ENCODE measurements around the gene R3HCC1L.
"Not testable (repeated sequence)": the region's sequence is repeated elsewhere in the genome, so short reads cannot be mapped to it uniquely, and the experiment has no call there.

R3HCC1L gene

GRCh38 chr10:98131619-98132018 lies 2.8 kb upstream of the R3HCC1L start:
- DNase-seq (ENCODE audit: low read depth in 2 of 2) = no peak

GRCh38 chr10:98133075-98133752 lies 1.2 kb upstream of the R3HCC1L start:
- not testable (repeated sequence) for DNase-seq (ENCODE audit: low read depth in 2 of 2)

GRCh38 chr10:98134117-98134430 lies 383 bp upstream of the R3HCC1L start:
- no peak for DNase-seq (ENCODE audit: low read depth in 2 of 2)

GRCh38 chr10:98135222-98135899 lies 904 bp downstream of the R3HCC1L start:
- DNase-seq (ENCODE audit: low read depth in 2 of 2) = no peak

- not testable (repeated sequence) for DNase-seq (ENCODE audit: low read depth in 2 of 2)
Measured at GRCh38 chr10:98136775-98137174, 2.3 kb downstream of the R3HCC1L start.

- DNase-seq (ENCODE audit: low read depth in 2 of 2) = no peak
Measured at GRCh38 chr10:98138031-98138430, 3.6 kb downstream of the R3HCC1L start.

- DNase-seq (ENCODE audit: low read depth in 2 of 2) = no peak
Measured at GRCh38 chr10:98139431-98139830, 5.0 kb downstream of the R3HCC1L start.

GRCh38 chr10:98141484-98142073 lies 7.1 kb downstream of the R3HCC1L start:
- DNase-seq (ENCODE audit: low read depth in 2 of 2) = no peak

- DNase-seq (ENCODE audit: low read depth in 2 of 2) = no peak
Measured at GRCh38 chr10:98144985-98145384, 10.5 kb downstream of the R3HCC1L start.

- no peak for DNase-seq (ENCODE audit: low read depth in 2 of 2)
Measured at GRCh38 chr10:98149858-98150257, 15.4 kb downstream of the R3HCC1L start.

GRCh38 chr10:98150544-98150943 lies 16.1 kb downstream of the R3HCC1L start:
- no peak for DNase-seq (ENCODE audit: low read depth in 2 of 2)

GRCh38 chr10:98152778-98153177 lies 18.3 kb downstream of the R3HCC1L start:
- not testable (repeated sequence) for DNase-seq (ENCODE audit: low read depth in 2 of 2)

- DNase-seq (ENCODE audit: low read depth in 2 of 2) = not testable (repeated sequence)
Measured at GRCh38 chr10:98153213-98153958, 18.9 kb downstream of the R3HCC1L start.

GRCh38 chr10:98154076-98154475 lies 19.6 kb downstream of the R3HCC1L start:
- no peak for DNase-seq (ENCODE audit: low read depth in 2 of 2)

GRCh38 chr10:98158576-98158975 lies 24.1 kb downstream of the R3HCC1L start:
- no peak for DNase-seq (ENCODE audit: low read depth in 2 of 2)

- no peak for DNase-seq (ENCODE audit: low read depth in 2 of 2)
Measured at GRCh38 chr10:98163941-98164340, 29.5 kb downstream of the R3HCC1L start.

GRCh38 chr10:98167191-98167590 lies 32.7 kb downstream of the R3HCC1L start:
- no peak for DNase-seq (ENCODE audit: low read depth in 2 of 2)

GRCh38 chr10:98168147-98168546 lies 33.7 kb downstream of the R3HCC1L start:
- no peak for DNase-seq (ENCODE audit: low read depth in 2 of 2)

- DNase-seq (ENCODE audit: low read depth in 2 of 2) = no peak
Measured at GRCh38 chr10:98168766-98169165, 34.3 kb downstream of the R3HCC1L start.

- no peak for DNase-seq (ENCODE audit: low read depth in 2 of 2)
Measured at GRCh38 chr10:98169379-98169778, 34.9 kb downstream of the R3HCC1L start.

GRCh38 chr10:98170249-98171117 lies 36.0 kb downstream of the R3HCC1L start:
- DNase-seq (ENCODE audit: low read depth in 2 of 2) = no peak

- DNase-seq (ENCODE audit: low read depth in 2 of 2) = no peak
Measured at GRCh38 chr10:98172073-98172472, 37.6 kb downstream of the R3HCC1L start.

All from stimulated activated CD8-positive, alpha-beta memory T cell treated with anti-CD3 and anti-CD28 coated beads, Interleukin-2, amount 100 ng/mL, for 1 hour (primary cell).